SK-N-SH treated with all-trans-retinoic acid at 6 μM for 48 hours (cell line): ENCODE results near the gene EXOC4.
A peak's percentile ranks its signal among the peaks of the same experiment; 100 is the strongest.

ENCODE experiments used
- ATAC-seq: fragments of 200-7000 bp; cut with Tn5 transposase; 3 replicates; pipeline ENCODE4 v1.9.1; 2020; ENCODE audit warnings: mild to moderate bottlenecking, moderate library complexity
- ARNTL ChIP-seq: fragments of 450-650 bp; formaldehyde crosslinking; IDR thresholded peaks from 2 replicates; pipeline ENCODE4 v1.5.0; 2020; ENCODE audit warnings: low read depth, mild to moderate bottlenecking, moderate library complexity, borderline replicate concordance
- BACH2 ChIP-seq: fragments of 250-450 bp; sonication (Bioruptor Pico); IDR thresholded peaks from 2 replicates; pipeline ENCODE4 v1.9.0; 2021; ENCODE audit warnings: mild to moderate bottlenecking, borderline replicate concordance
- CSDC2 ChIP-seq: fragments of 250-450 bp; sonication (Bioruptor Pico); IDR thresholded peaks from 2 replicates; pipeline ENCODE4 v1.5.0; 2020; ENCODE audit warnings: mild to moderate bottlenecking, moderate library complexity
- CSRNP3 ChIP-seq: fragments of 250-450 bp; sonication (Bioruptor Pico); IDR thresholded peaks from 2 replicates; pipeline ENCODE4 v1.5.1; 2021; ENCODE audit warnings: mild to moderate bottlenecking, moderate library complexity
- ESRRG ChIP-seq: fragments of 250-450 bp; sonication (Bioruptor Pico); IDR thresholded peaks from 2 replicates; pipeline ENCODE4 v1.6.1; 2021; ENCODE audit warnings: mild to moderate bottlenecking
- GLIS3 ChIP-seq: fragments of 250-450 bp; sonication (Bioruptor Pico); IDR thresholded peaks from 2 replicates; pipeline ENCODE4 v1.5.0; 2020; ENCODE audit warnings: mild to moderate bottlenecking, moderate library complexity
- ISL1 ChIP-seq: fragments of 250-450 bp; sonication (Bioruptor Pico); IDR thresholded peaks from 2 replicates; pipeline ENCODE4 v2.1.2; 2022; ENCODE audit warnings: mild to moderate bottlenecking, moderate library complexity
- OSR1 ChIP-seq: fragments of 250-450 bp; sonication (Bioruptor Pico); IDR thresholded peaks from 2 replicates; pipeline ENCODE4 v1.8.0; 2022; ENCODE audit warnings: moderate library complexity, mild to moderate bottlenecking, inconsistent platforms
- PATZ1 ChIP-seq: fragments of 250-450 bp; sonication (Bioruptor Pico); IDR thresholded peaks from 2 replicates; pipeline ENCODE4 v1.8.0; 2020; ENCODE audit warnings: mild to moderate bottlenecking, moderate library complexity, borderline replicate concordance
- POU6F1 ChIP-seq: fragments of 250-450 bp; sonication (Bioruptor Pico); IDR thresholded peaks from 2 replicates; pipeline ENCODE4 v1.8.0; 2021; ENCODE audit warnings: low read depth, mild to moderate bottlenecking, moderate library complexity, borderline replicate concordance
- PPARA ChIP-seq: fragments of 250-450 bp; sonication (Bioruptor Pico); IDR thresholded peaks from 2 replicates; pipeline ENCODE4 v1.5.0; 2020; ENCODE audit warnings: mild to moderate bottlenecking, borderline replicate concordance
- RARB ChIP-seq: fragments of 250-450 bp; sonication (Bioruptor Pico); IDR thresholded peaks from 2 replicates; pipeline ENCODE4 v1.8.0; 2021; ENCODE audit warnings: mild to moderate bottlenecking, moderate library complexity
- SNAI2 ChIP-seq: fragments of 250-450 bp; sonication (Bioruptor Pico); IDR thresholded peaks from 2 replicates; pipeline ENCODE4 v1.5.0; 2020; ENCODE audit warnings: mild to moderate bottlenecking, moderate library complexity
- TCF4 ChIP-seq: fragments of 250-450 bp; sonication (Bioruptor Pico); IDR thresholded peaks from 2 replicates; pipeline ENCODE4 v1.8.0; 2021; ENCODE audit warnings: mild to moderate bottlenecking, moderate library complexity, borderline replicate concordance
- TOX ChIP-seq: fragments of 250-450 bp; sonication (Bioruptor Pico); IDR thresholded peaks from 2 replicates; pipeline ENCODE4 v1.8.0; 2021; ENCODE audit warnings: mild to moderate bottlenecking, moderate library complexity, borderline replicate concordance
- TSHZ2 ChIP-seq: fragments of 250-450 bp; sonication (Bioruptor Pico); IDR thresholded peaks from 2 replicates; pipeline ENCODE4 v1.5.0; 2020; ENCODE audit warnings: mild to moderate bottlenecking, moderate library complexity
- ZC3H10 ChIP-seq: fragments of 250-450 bp; sonication (Bioruptor Pico); IDR thresholded peaks from 2 replicates; pipeline ENCODE4 v1.5.1; 2021; ENCODE audit warnings: mild to moderate bottlenecking, moderate library complexity
- ZFP3 ChIP-seq: fragments of 250-450 bp; sonication (Bioruptor Pico); IDR thresholded peaks from 2 replicates; pipeline ENCODE4 v1.5.0; 2020; ENCODE audit warnings: mild to moderate bottlenecking, moderate library complexity
- ZFP30 ChIP-seq: fragments of 450-650 bp; formaldehyde crosslinking; IDR thresholded peaks from 2 replicates; pipeline ENCODE4 v1.5.0; 2022; ENCODE audit warnings: mild to moderate bottlenecking, moderate library complexity
- ZNF565 ChIP-seq: fragments of 450-650 bp; formaldehyde crosslinking; conservative IDR thresholded peaks from 2 replicates; pipeline ENCODE4 v1.5.0; 2020; ENCODE audit warnings: low read depth, mild to moderate bottlenecking, moderate library complexity
- ZNF70 ChIP-seq: fragments of 450-650 bp; formaldehyde crosslinking; IDR thresholded peaks from 2 replicates; pipeline ENCODE4 v1.5.0; 2020; ENCODE audit warnings: mild to moderate bottlenecking, moderate library complexity
- ZNF8 ChIP-seq: fragments of 450-650 bp; formaldehyde crosslinking; IDR thresholded peaks from 2 replicates; pipeline ENCODE4 v1.5.0; 2020; ENCODE audit warnings: mild to moderate bottlenecking, moderate library complexity

Gene EXOC4

GRCh38 chr7:133773601-133774000, 520.7 kb downstream of the EXOC4 start (continued):
- TF ChIP-seq CSRNP3 (peak; percentile 53; the same call in 1 of the 2 replicates), ARNTL (CRISPR knock-in tag) (no peak)
- TF ChIP-seq, all 23 proteins: peak for 4

GRCh38 chr7:133775201-133775600, 522.3 kb downstream of the EXOC4 start:
- no peak for TF ChIP-seq ZNF70 (CRISPR knock-in tag)
- TF ChIP-seq ARNTL (CRISPR knock-in tag) = no peak
- no peak for TF ChIP-seq PATZ1
- TF ChIP-seq TOX (CRISPR knock-in tag) = no peak
- TF ChIP-seq OSR1 = no peak
- no peak for TF ChIP-seq BACH2 (CRISPR knock-in tag)
- TF ChIP-seq CSDC2 = no peak
- TF ChIP-seq TCF4 (CRISPR knock-in tag) = no peak
- no peak for TF ChIP-seq PPARA (CRISPR knock-in tag)
- no peak for TF ChIP-seq TSHZ2 (CRISPR knock-in tag)
- no peak for TF ChIP-seq ESRRG
- no peak for TF ChIP-seq ZNF8 (CRISPR knock-in tag)
- no peak for TF ChIP-seq ZC3H10
- no peak for TF ChIP-seq RARB (CRISPR knock-in tag)
- no peak for TF ChIP-seq POU6F1 (CRISPR knock-in tag)
- TF ChIP-seq CSRNP3 = no peak
- ATAC-seq = no peak

- no peak for ATAC-seq
- TF ChIP-seq OSR1 = no peak
- no peak for TF ChIP-seq SNAI2 (CRISPR knock-in tag)
- TF ChIP-seq CSDC2 = no peak
- TF ChIP-seq ISL1 (CRISPR knock-in tag) = 0 out of 2 replicates have a peak, but pooled peaks have one; percentile 23
- TF ChIP-seq ZFP30 (CRISPR knock-in tag) = no peak
- TF ChIP-seq ZNF8 (CRISPR knock-in tag) = no peak
- TF ChIP-seq TCF4 (CRISPR knock-in tag) = no peak
These were observed 523.4 kb downstream of the EXOC4 start for GRCh38 chr7:133776266-133776665.

- no peak for TF ChIP-seq CSDC2
- no peak for TF ChIP-seq ZNF565
- no peak for TF ChIP-seq POU6F1 (CRISPR knock-in tag)
- TF ChIP-seq SNAI2 (CRISPR knock-in tag) = no peak
- no peak for TF ChIP-seq GLIS3 (CRISPR knock-in tag)
- TF ChIP-seq ZFP3 = no peak
- no peak for TF ChIP-seq RARB (CRISPR knock-in tag)
- TF ChIP-seq ZC3H10 = no peak
- TF ChIP-seq BACH2 (CRISPR knock-in tag) = no peak
- TF ChIP-seq TCF4 (CRISPR knock-in tag) = no peak
- no peak for TF ChIP-seq ESRRG
- no peak for TF ChIP-seq ZNF70 (CRISPR knock-in tag)
- no peak for ATAC-seq
These were observed 524.8 kb downstream of the EXOC4 start for GRCh38 chr7:133777701-133778100.
